CD4-positive, CD25-positive, alpha-beta regulatory T cell (primary cell): ENCODE results near the gene PPP1R14C. TPM values are rescaled to one million over a fixed set of nuclear protein-coding genes. Genes with fewer than 3 reads are reported as not detected.
A peak's percentile ranks its signal among the peaks of the same experiment; 100 is the strongest.

Experiments used
- ATAC-seq, 2 donors: fragments of 150-1000 bp; cut with Tn5 transposase; one replicate each; pipeline ENCODE4 v1.10.0; 2021; ENCODE audit warnings: low read depth in 2 of 2, moderate number of reproducible peaks in 2 of 2, moderate library complexity in 1 of 2
- DNase-seq, 3 donors: peaks; one replicate each; pipeline versions ENCODE4 v3.0.0 to v3.0.0-alpha.2; 2012 to 2022; ENCODE audit warnings: mixed read lengths in 1 of 3
- H3K27ac ChIP-seq: one replicate; pipeline ENCODE4 v1.7.0; 2013; ENCODE audit warnings: mild to moderate bottlenecking, low read length; ENCODE audit not compliant: insufficient read depth, poor library complexity, severe bottlenecking
- H3K27me3 ChIP-seq: one replicate; pipeline ENCODE4 v1.7.0; 2013; ENCODE audit warnings: low read length; ENCODE audit not compliant: control insufficient read depth, insufficient read depth
- H3K36me3 ChIP-seq: one replicate; pipeline ENCODE4 v1.7.0; 2013; ENCODE audit warnings: mild to moderate bottlenecking, low read length, moderate library complexity; ENCODE audit not compliant: control insufficient read depth, insufficient read depth
- H3K4me1 ChIP-seq: 2 replicates; pipeline ENCODE4 v1.7.0; 2013; ENCODE audit warnings: mild to moderate bottlenecking, low read length; ENCODE audit not compliant: insufficient read depth, control insufficient read depth, poor library complexity, severe bottlenecking
- H3K4me3 ChIP-seq: one replicate; pipeline ENCODE4 v1.7.0; 2013; ENCODE audit warnings: low read depth, mild to moderate bottlenecking, low read length, moderate library complexity
- H3K9me3 ChIP-seq, 2 experiments: 1 replicate in 1 of 2; 2 replicates in 1 of 2; pipeline ENCODE4 v1.7.0; 2013; ENCODE audit warnings: low read length in 2 of 2, mild to moderate bottlenecking in 1 of 2, moderate library complexity in 1 of 2; ENCODE audit not compliant: control insufficient read depth in 2 of 2
- H3K27ac Mint-ChIP-seq, 3 donors: one replicate each; pipeline ENCODE4 v1.8.0; 2020 to 2022; ENCODE audit warnings: mild to moderate bottlenecking in 3 of 3, mixed read lengths in 3 of 3, moderate library complexity in 2 of 3
- H3K27me3 Mint-ChIP-seq: one replicate; pipeline ENCODE4 v1.8.0; 2022; ENCODE audit warnings: mild to moderate bottlenecking, mixed read lengths
- H3K36me3 Mint-ChIP-seq: one replicate; pipeline ENCODE4 v1.8.0; 2020; ENCODE audit warnings: mixed read lengths
- H3K4me1 Mint-ChIP-seq, 4 donors: one replicate each; pipeline ENCODE4 v1.8.0; 2020 to 2022; ENCODE audit warnings: mixed read lengths in 4 of 4, mild to moderate bottlenecking in 1 of 4
- H3K4me3 Mint-ChIP-seq, 4 donors: one replicate each; pipeline ENCODE4 v1.8.0; 2020 to 2022; ENCODE audit warnings: mild to moderate bottlenecking in 4 of 4, mixed read lengths in 4 of 4, moderate library complexity in 3 of 4
- H3K9me3 Mint-ChIP-seq, 7 donors: one replicate each; pipeline ENCODE4 v1.8.0; 2020 to 2022; ENCODE audit warnings: mixed read lengths in 7 of 7, mild to moderate bottlenecking in 3 of 7, moderate library complexity in 2 of 7
- polyA plus RNA-seq, 4 donors: library from polyadenylated mRNA; unstranded; fragments of 300-500 nt; fragmentation: Illumina TruSeq; gene quantifications; one replicate each; pipeline ENCODE4 v1.2.3, GENCODE V29; 2021
- total RNA-seq: library from RNA; stranded (reverse); gene quantifications from one replicate; pipeline ENCODE4 v1.2.3, GENCODE V29; 2022

Gene PPP1R14C
- total and polyA plus RNA-seq, 5 donors from 2014 or later = not detected

DNA sequence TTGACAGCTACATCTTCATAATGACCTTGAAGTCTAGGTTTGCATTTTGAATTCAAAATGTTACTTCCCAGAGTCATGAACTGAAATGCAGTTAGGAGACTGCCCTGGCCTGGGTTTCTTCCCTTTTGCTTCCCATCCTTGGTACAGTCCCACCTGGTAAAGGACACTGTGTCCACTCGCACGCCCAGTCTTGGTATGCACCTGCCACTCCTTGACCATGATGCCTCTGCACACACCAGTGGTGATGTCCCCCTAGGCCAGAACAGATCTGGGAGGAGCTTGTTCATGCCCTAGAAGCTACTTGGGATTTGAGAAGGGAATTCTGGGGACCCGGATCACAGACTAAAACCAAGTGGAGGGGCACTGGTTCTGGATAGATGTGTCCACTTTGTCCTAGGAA is 3.6 kb downstream of the PPP1R14C start:
- no peak overlapping the region for H3K27ac Mint-ChIP-seq
- peaks cover 0 to 11% (median under 1%) of the 10 kb centered on the region in 4 donors for H3K4me1 Mint-ChIP-seq
- no peaks in the 10 kb centered on the region for H3K36me3 Mint-ChIP-seq
- H3K27me3 Mint-ChIP-seq = peaks cover 55% of the 10 kb centered on the region
- Histone ChIP-seq H3K4me1 (peaks cover 5% of the 10 kb centered on the region), H3K27ac (no peak overlapping the region), H3K27me3 (peaks cover 35% of the 10 kb centered on the region), H3K4me3 (no peak overlapping the region), H3K9me3 (no peaks in the 10 kb centered on the region), H3K36me3 (no peaks in the 10 kb centered on the region)
- DNase-seq = no peak
- H3K9me3 Mint-ChIP-seq = peaks cover 0 to 3% (median 0%) of the 10 kb centered on the region in 7 donors
- no peak for ATAC-seq
- H3K4me3 Mint-ChIP-seq = no peak overlapping the region

DNA sequence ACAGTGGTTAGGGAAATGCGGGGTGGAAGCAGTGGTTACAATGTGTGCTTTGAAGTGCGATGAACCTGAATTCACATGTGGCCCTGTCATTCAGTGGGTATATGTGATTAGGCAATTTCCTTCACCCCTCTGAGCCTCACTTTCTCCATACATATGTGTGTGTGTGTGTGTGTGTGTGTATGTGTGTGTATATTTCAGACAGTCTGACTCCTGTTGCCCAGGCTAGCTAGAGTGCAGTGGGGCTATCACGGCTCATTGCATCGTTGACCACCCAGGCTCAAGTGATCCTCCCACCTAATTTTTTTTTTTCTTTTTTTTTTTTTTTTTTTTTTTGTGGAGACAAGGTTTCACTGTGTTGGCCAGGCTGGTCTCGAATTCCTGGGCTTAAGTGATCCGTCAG is 6.3 kb downstream of the PPP1R14C start:
- H3K4me3 ChIP-seq = no peak overlapping the region
- H3K36me3 ChIP-seq = no peaks in the 10 kb centered on the region
- no peaks in the 10 kb centered on the region for H3K4me1 ChIP-seq
- H3K27me3 ChIP-seq = peaks cover 30% of the 10 kb centered on the region
- ATAC-seq = no peak
- Mint-ChIP-seq H3K36me3 (no peaks in the 10 kb centered on the region), H3K9me3 (peaks cover 0 to 3% (median 0%) of the 10 kb centered on the region in 7 donors), H3K4me3 (no peak overlapping the region), H3K27me3 (peaks cover 51% of the 10 kb centered on the region), H3K27ac (no peak overlapping the region), H3K4me1 (peaks cover 0 to 3% (median under 1%) of the 10 kb centered on the region in 4 donors)
- H3K9me3 ChIP-seq = no peaks in the 10 kb centered on the region
- no peak for DNase-seq
- no peak overlapping the region for H3K27ac ChIP-seq

DNA sequence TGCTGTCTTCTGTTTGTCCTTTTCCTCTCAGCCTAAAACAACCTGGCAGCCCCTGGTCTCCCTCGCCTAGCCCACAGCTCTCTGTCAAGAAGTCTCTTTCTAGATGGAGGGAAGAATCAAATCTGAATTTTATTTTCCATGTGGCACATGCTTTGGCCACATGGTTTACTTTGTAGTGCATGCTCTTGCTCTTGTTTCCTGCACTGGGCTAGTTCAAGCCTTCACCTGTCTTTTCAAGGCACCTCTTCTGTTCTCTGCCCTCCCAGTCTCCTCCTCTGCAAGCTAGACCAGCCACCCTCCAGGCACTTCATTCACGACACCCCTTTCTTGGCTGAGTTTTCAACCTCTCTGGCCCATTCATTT is 7.6 kb downstream of the PPP1R14C start:
- Histone ChIP-seq H3K4me1 (no peaks in the 10 kb centered on the region), H3K36me3 (no peaks in the 10 kb centered on the region), H3K27me3 (peaks cover 20% of the 10 kb centered on the region), H3K27ac (no peak overlapping the region), H3K9me3 (no peaks in the 10 kb centered on the region), H3K4me3 (no peak overlapping the region)
- DNase-seq = no peak
- H3K27ac Mint-ChIP-seq = no peak overlapping the region
- no peak overlapping the region for H3K4me3 Mint-ChIP-seq
- peaks cover 38% of the 10 kb centered on the region for H3K27me3 Mint-ChIP-seq
- no peaks in the 10 kb centered on the region for H3K4me1 Mint-ChIP-seq
- H3K9me3 Mint-ChIP-seq = peaks cover 0 to 3% (median 0%) of the 10 kb centered on the region in 7 donors
- H3K36me3 Mint-ChIP-seq = no peaks in the 10 kb centered on the region
- ATAC-seq = no peak

- Histone ChIP-seq H3K4me1 (no peaks in the 10 kb centered on the region), H3K27me3 (peaks cover 16% of the 10 kb centered on the region), H3K36me3 (no peaks in the 10 kb centered on the region), H3K27ac (no peak overlapping the region), H3K4me3 (no peak overlapping the region), H3K9me3 (no peaks in the 10 kb centered on the region)
- ATAC-seq (no peak), DNase-seq (no peak)
- no peak overlapping the region for H3K4me3 Mint-ChIP-seq
- peaks cover 0 to 3% (median 0%) of the 10 kb centered on the region in 7 donors for H3K9me3 Mint-ChIP-seq
- no peaks in the 10 kb centered on the region for H3K36me3 Mint-ChIP-seq
- peaks cover 33% of the 10 kb centered on the region for H3K27me3 Mint-ChIP-seq
- no peak overlapping the region for H3K27ac Mint-ChIP-seq
- no peaks in the 10 kb centered on the region for H3K4me1 Mint-ChIP-seq
Observed at GRCh38 chr6:150150821-150151646, 8.2 kb downstream of the PPP1R14C start.

GRCh38 chr6:150152891-150153876 is 10.3 kb downstream of the PPP1R14C start:
- no peaks in the 10 kb centered on the region for H3K4me1 ChIP-seq
- no peaks in the 10 kb centered on the region for H3K36me3 ChIP-seq
- no peak overlapping the region for H3K27ac ChIP-seq
- no peak overlapping the region for H3K4me3 Mint-ChIP-seq
- H3K36me3 Mint-ChIP-seq = no peaks in the 10 kb centered on the region
- DNase-seq (no peak), ATAC-seq (no peak)
- H3K27me3 Mint-ChIP-seq = peaks cover 33% of the 10 kb centered on the region
- peaks cover 0 to 3% (median 0%) of the 10 kb centered on the region in 7 donors for H3K9me3 Mint-ChIP-seq
- H3K27ac Mint-ChIP-seq = no peak overlapping the region
- no peak overlapping the region for H3K4me3 ChIP-seq
- no peaks in the 10 kb centered on the region for H3K4me1 Mint-ChIP-seq
- H3K9me3 ChIP-seq = no peaks in the 10 kb centered on the region
- H3K27me3 ChIP-seq = peaks cover 9% of the 10 kb centered on the region

GRCh38 chr6:150153905-150154492 is 11.2 kb downstream of the PPP1R14C start:
- Mint-ChIP-seq H3K27ac (no peak overlapping the region), H3K4me1 (no peaks in the 10 kb centered on the region), H3K9me3 (peaks cover 0 to 3% (median 0%) of the 10 kb centered on the region in 7 donors), H3K4me3 (no peak overlapping the region), H3K27me3 (peaks cover 34% of the 10 kb centered on the region), H3K36me3 (no peaks in the 10 kb centered on the region)
- H3K36me3 ChIP-seq = no peaks in the 10 kb centered on the region
- no peak overlapping the region for H3K27ac ChIP-seq
- no peaks in the 10 kb centered on the region for H3K4me1 ChIP-seq
- H3K27me3 ChIP-seq = peaks cover 9% of the 10 kb centered on the region
- no peak overlapping the region for H3K4me3 ChIP-seq
- DNase-seq (no peak), ATAC-seq (no peak)
- H3K9me3 ChIP-seq = no peaks in the 10 kb centered on the region

- ATAC-seq (no peak), DNase-seq (no peak)
- H3K27me3 ChIP-seq = peaks cover 9% of the 10 kb centered on the region
- no peak overlapping the region for H3K27ac ChIP-seq
- Mint-ChIP-seq H3K9me3 (no peaks in the 10 kb centered on the region), H3K27ac (no peak overlapping the region), H3K4me3 (peak overlapping the region in 1 of 4 donors; percentile 86), H3K27me3 (peaks cover 35% of the 10 kb centered on the region), H3K4me1 (no peaks in the 10 kb centered on the region), H3K36me3 (no peaks in the 10 kb centered on the region)
- H3K36me3 ChIP-seq = no peaks in the 10 kb centered on the region
- H3K4me3 ChIP-seq = no peak overlapping the region
- no peaks in the 10 kb centered on the region for H3K9me3 ChIP-seq
- no peaks in the 10 kb centered on the region for H3K4me1 ChIP-seq
Observed at GRCh38 chr6:150156460-150156859, 13.6 kb downstream of the PPP1R14C start.
